ENCODE data around the gene FGF14.

FGF14 gene

GRCh38 chr13:102401766-102402165, at the start of gene FGF14:
FGF14 (minus strand) TSS chr13:102402048.
- DNase-seq (ENCODE audit: low read depth in 1 of 2, low spot score in 1 of 2) = no peak

GRCh38 chr13:102443249-102443648, 41.4 kb upstream of the FGF14 start:
- no peak for DNase-seq (ENCODE audit: low read depth in 1 of 2, low spot score in 1 of 2)

GRCh38 chr13:102441085-102441484, 39.2 kb upstream of the FGF14 start:
- DNase-seq (ENCODE audit: low read depth in 1 of 2, low spot score in 1 of 2) = no peak

GRCh38 chr13:102440259-102440936, 38.5 kb upstream of the FGF14 start:
- DNase-seq (ENCODE audit: low read depth in 1 of 2, low spot score in 1 of 2) = no peak

GRCh38 chr13:102422690-102423089, 20.8 kb upstream of the FGF14 start:
- DNase-seq (ENCODE audit: low read depth in 1 of 2, low spot score in 1 of 2) = no peak

- no peak for DNase-seq (ENCODE audit: low read depth in 1 of 2, low spot score in 1 of 2)
These were observed 3.8 kb upstream of the FGF14 start for GRCh38 chr13:102405499-102406100.

- DNase-seq (ENCODE audit: low read depth in 1 of 2, low spot score in 1 of 2) = no peak
These were observed 442 bp upstream of the FGF14 start for GRCh38 chr13:102402290-102402689.

GRCh38 chr13:102401265-102401664, 583 bp downstream of the FGF14 start:
- no peak for DNase-seq (ENCODE audit: low read depth in 1 of 2, low spot score in 1 of 2)

- no peak for DNase-seq (ENCODE audit: low read depth in 1 of 2, low spot score in 1 of 2)
These were observed 1.1 kb downstream of the FGF14 start for GRCh38 chr13:102400675-102401145.

- DNase-seq (ENCODE audit: low read depth in 1 of 2, low spot score in 1 of 2) = no peak
These were observed 1.8 kb downstream of the FGF14 start for GRCh38 chr13:102399791-102400674.

GRCh38 chr13:102395939-102396338, 5.9 kb downstream of the FGF14 start:
- DNase-seq (ENCODE audit: low read depth in 1 of 2, low spot score in 1 of 2) = no peak

- no peak for DNase-seq (ENCODE audit: low read depth in 1 of 2, low spot score in 1 of 2)
These were observed 6.7 kb downstream of the FGF14 start for GRCh38 chr13:102395174-102395573.

GRCh38 chr13:102394158-102395053, 7.4 kb downstream of the FGF14 start:
- DNase-seq (ENCODE audit: low read depth in 1 of 2, low spot score in 1 of 2) = peak; percentile 87 to 94

GRCh38 chr13:102392481-102393209, 9.2 kb downstream of the FGF14 start:
- no peak for DNase-seq (ENCODE audit: low read depth in 1 of 2, low spot score in 1 of 2)

- no peak for DNase-seq (ENCODE audit: low read depth in 1 of 2, low spot score in 1 of 2)
These were observed 15.4 kb downstream of the FGF14 start for GRCh38 chr13:102386461-102386860.

- no peak for DNase-seq (ENCODE audit: low read depth in 1 of 2, low spot score in 1 of 2)
These were observed 21.8 kb downstream of the FGF14 start for GRCh38 chr13:102380012-102380411.

- no peak for DNase-seq (ENCODE audit: low read depth in 1 of 2, low spot score in 1 of 2)
These were observed 25.5 kb downstream of the FGF14 start for GRCh38 chr13:102376318-102376717.

- DNase-seq (ENCODE audit: low read depth in 1 of 2, low spot score in 1 of 2) = no peak
These were observed 27.1 kb downstream of the FGF14 start for GRCh38 chr13:102374726-102375125.

- no peak for DNase-seq (ENCODE audit: low read depth in 1 of 2, low spot score in 1 of 2)
These were observed 27.6 kb downstream of the FGF14 start for GRCh38 chr13:102374233-102374632.

GRCh38 chr13:102373221-102373620, 28.6 kb downstream of the FGF14 start:
- no peak for DNase-seq (ENCODE audit: low read depth in 1 of 2, low spot score in 1 of 2)

Measured in stimulated activated CD4-positive, alpha-beta T cell treated with anti-CD3 and anti-CD28 coated beads, Interleukin-15, amount 100 ng/mL, for 1 hour (primary cell).